ENCODE results near the gene OXNAD1.

DNA sequence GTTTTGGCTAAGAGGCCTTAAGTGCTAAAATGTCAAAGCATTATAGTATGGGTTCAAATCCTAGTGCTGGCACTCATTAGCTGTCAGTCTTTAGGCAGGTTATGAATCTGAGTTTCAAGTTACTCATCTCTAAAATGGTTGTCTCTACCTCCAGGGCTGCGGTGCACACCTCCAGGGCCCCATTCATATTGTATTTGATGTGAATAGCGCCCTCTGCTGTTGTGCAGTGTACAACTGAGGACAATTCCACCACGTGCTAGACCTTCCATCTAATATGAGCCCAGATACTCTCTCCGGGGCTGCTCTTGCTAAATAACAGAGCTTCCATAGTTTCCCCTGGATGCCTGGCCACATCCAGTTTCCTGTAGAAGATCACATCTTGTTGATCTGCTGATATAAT, 54.3 kb downstream of the OXNAD1 start:
- TF ChIP-seq, protein P1, sequence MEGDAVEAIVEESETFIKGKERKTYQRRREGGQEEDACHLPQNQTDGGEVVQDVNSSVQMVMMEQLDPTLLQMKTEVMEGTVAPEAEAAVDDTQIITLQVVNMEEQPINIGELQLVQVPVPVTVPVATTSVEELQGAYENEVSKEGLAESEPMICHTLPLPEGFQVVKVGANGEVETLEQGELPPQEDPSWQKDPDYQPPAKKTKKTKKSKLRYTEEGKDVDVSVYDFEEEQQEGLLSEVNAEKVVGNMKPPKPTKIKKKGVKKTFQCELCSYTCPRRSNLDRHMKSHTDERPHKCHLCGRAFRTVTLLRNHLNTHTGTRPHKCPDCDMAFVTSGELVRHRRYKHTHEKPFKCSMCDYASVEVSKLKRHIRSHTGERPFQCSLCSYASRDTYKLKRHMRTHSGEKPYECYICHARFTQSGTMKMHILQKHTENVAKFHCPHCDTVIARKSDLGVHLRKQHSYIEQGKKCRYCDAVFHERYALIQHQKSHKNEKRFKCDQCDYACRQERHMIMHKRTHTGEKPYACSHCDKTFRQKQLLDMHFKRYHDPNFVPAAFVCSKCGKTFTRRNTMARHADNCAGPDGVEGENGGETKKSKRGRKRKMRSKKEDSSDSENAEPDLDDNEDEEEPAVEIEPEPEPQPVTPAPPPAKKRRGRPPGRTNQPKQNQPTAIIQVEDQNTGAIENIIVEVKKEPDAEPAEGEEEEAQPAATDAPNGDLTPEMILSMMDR (IDR thresholded peaks at IDR 0.05; ENCODE audit: low read length), result peak; percentile 53
- TF ChIP-seq EZH2phosphoT487 (IDR thresholded peaks at IDR 0.05; ENCODE audit: low read length), result no peak

All from MM.1S (cell line).